GM12872 (cell line): ENCODE measurements around the gene GLT8D2.

Experiments used
- CTCF ChIP-seq: IDR thresholded peaks from 3 replicates; pipeline ENCODE4 v1.5.1; 2011; ENCODE audit warnings: low read depth, mild to moderate bottlenecking, low read length, moderate library complexity; ENCODE audit not compliant: insufficient read depth

GLT8D2 gene

GRCh38 chr12:103997286-103997900 lies 52.6 kb downstream of the GLT8D2 start:
- TF ChIP-seq CTCF, result no peak

- no peak for TF ChIP-seq CTCF
Measured at GRCh38 chr12:103996595-103996994, 53.4 kb downstream of the GLT8D2 start.

- no peak for TF ChIP-seq CTCF
Measured at GRCh38 chr12:103994235-103994634, 55.8 kb downstream of the GLT8D2 start.

- no peak for TF ChIP-seq CTCF
Measured at GRCh38 chr12:103986829-103987228, 63.2 kb downstream of the GLT8D2 start.

GRCh38 chr12:103978384-103978982 lies 71.5 kb downstream of the GLT8D2 start:
- TF ChIP-seq CTCF, result no peak

GRCh38 chr12:103975368-103975767 lies 74.6 kb downstream of the GLT8D2 start:
- no peak for TF ChIP-seq CTCF

- TF ChIP-seq CTCF, result no peak
Measured at GRCh38 chr12:103973909-103974308, 76.1 kb downstream of the GLT8D2 start.
